Sciatic nerve (tissue), 2 donors: ENCODE measurements around the gene MORN5. TPM values are rescaled to one million over a fixed set of nuclear protein-coding genes. Genes with fewer than 3 reads are reported as not detected.

Experiments used
- ATAC-seq: fragments of 200-7000 bp; cut with Tn5 transposase; one replicate; pipeline ENCODE4 v1.9.1; 2020; ENCODE audit warnings: mild to moderate bottlenecking, moderate library complexity
- DNase-seq: peaks from one replicate; pipeline ENCODE4 v3.0.0-alpha.2; 2020; ENCODE audit warnings: low spot score
- intact Hi-C: fragments of 100-400 bp; cut with DNase I; formaldehyde crosslinking; loops from one replicate; pipeline ENCODE4 v1.14.2; 2022
- total RNA-seq: library from RNA; stranded (reverse); fragmentation: NEBNext Ultra II Directional; extraction: Animal tissue kit (Norgen Biotek cat#: 25700); gene quantifications from one replicate; pipeline ENCODE4 v1.2.1, GENCODE V29; 2021
- donor health status: DM: no; HTN: no; CAD: no.
- donor health status: DM: no; HTN: no; CAD: no.

Gene MORN5
- total RNA-seq, 1 donor from 2014 or later: not detected

GRCh38 chr9:122205176-122205575 lies 45.5 kb downstream of the MORN5 start:
- DNase-seq (no peak), ATAC-seq (no peak)
- intact Hi-C loops: no loop called here

- intact Hi-C loops: no loop called here
- peak; percentile 52 for ATAC-seq
These were observed 46.7 kb downstream of the MORN5 start for GRCh38 chr9:122206118-122207046.

GRCh38 chr9:122207096-122207495 lies 47.4 kb downstream of the MORN5 start:
- ATAC-seq (no peak), DNase-seq (no peak)
- intact Hi-C loops: no loop called here

More at GRCh38 chr9:122206118-122207046, 46.7 kb downstream of the MORN5 start:
- DNase-seq: no peak

- no peak for DNase-seq
- no peak for ATAC-seq
- intact Hi-C loops: no loop called here
These were observed 49.7 kb downstream of the MORN5 start for GRCh38 chr9:122209451-122209850.

GRCh38 chr9:122212473-122213004 lies 52.8 kb downstream of the MORN5 start:
- DNase-seq (no peak), ATAC-seq (no peak)
- intact Hi-C loops: no loop called here

- ATAC-seq: no peak
- no peak for DNase-seq
- intact Hi-C loops: no loop called here
These were observed 53.4 kb downstream of the MORN5 start for GRCh38 chr9:122213102-122213588.

- DNase-seq: no peak
These were observed 54.1 kb downstream of the MORN5 start for GRCh38 chr9:122213589-122214413.

GRCh38 chr9:122214507-122214906 lies 54.8 kb downstream of the MORN5 start:
- intact Hi-C loops: no loop called here
- DNase-seq: no peak
- ATAC-seq: no peak

More at GRCh38 chr9:122213589-122214413, 54.1 kb downstream of the MORN5 start:
- no peak for ATAC-seq
- intact Hi-C loops: no loop called here

- ATAC-seq (no peak), DNase-seq (no peak)
- intact Hi-C loops: no loop called here
These were observed 56.0 kb downstream of the MORN5 start for GRCh38 chr9:122215663-122216062.

GRCh38 chr9:122216138-122216797 lies 56.6 kb downstream of the MORN5 start:
- no peak for ATAC-seq
- peak; percentile 14 for DNase-seq
- intact Hi-C loops: no loop called here

GRCh38 chr9:122216798-122217418 lies 57.2 kb downstream of the MORN5 start:
- peak; percentile 39 for DNase-seq

GRCh38 chr9:122217640-122218039 lies 57.9 kb downstream of the MORN5 start:
- ATAC-seq (no peak), DNase-seq (no peak)
- intact Hi-C loops: no loop called here

More at GRCh38 chr9:122216798-122217418, 57.2 kb downstream of the MORN5 start:
- intact Hi-C loops: no loop called here
- ATAC-seq: no peak

GRCh38 chr9:122218071-122218934 lies 58.6 kb downstream of the MORN5 start:
- DNase-seq: no peak
- intact Hi-C loops: no loop called here
- ATAC-seq: no peak

GRCh38 chr9:122218935-122219855 lies 59.5 kb downstream of the MORN5 start:
- intact Hi-C loops: no loop called here
- DNase-seq (peak; percentile 25), ATAC-seq (peak; percentile 43)

GRCh38 chr9:122219856-122220672 lies 60.4 kb downstream of the MORN5 start:
- ATAC-seq (peak; percentile 10), DNase-seq (no peak)
- intact Hi-C loops: no loop called here
